ENCODE measurements around the gene RPS5. TPM values are rescaled to one million over a fixed set of nuclear protein-coding genes. Genes with fewer than 3 reads are reported as not detected.

The RPS5 gene
- total and polyA plus RNA-seq, 9 of the 15 experiments (the other 6 are each of a cell fraction or from before 2014, with no cell fraction given) = 1,228 to 3,570 (median 2,484) TPM

GRCh38 chr19:58400916-58401839 is 14.1 kb downstream of the RPS5 start:
- WGBS (ENCODE audit: insufficient coverage, low coverage, missing lambda C conversion rate) = under 1% methylated on average over 69 of the region's 80 CpGs
- ChIA-PET POLR2A (interaction anchor here (1.0 to 1.6 kb wide), 2 partner anchors 10 to 13 kb away, joined by 3 to 8 read pairs; no protein-coding TSS in a partner anchor), CTCF (ENCODE audit: low intra/inter-chr PET ratio) (no interaction called here)
- FAIRE-seq (peak; percentile 100), DNase-seq (ENCODE audit: extremely low read depth in 1 of 4, low spot score in 3 of 4) (peak; percentile 97 to 100 (median 98)), ATAC-seq (peak; percentile 97)
- BruUV-seq (replicated peaks) = TSS peak; percentile 61
- H3K36me3 ChIP-seq (ENCODE audit: control insufficient read depth, insufficient read depth, low read length) = no peaks in the 10 kb centered on the region
- H3K4me3 ChIP-seq = peak overlapping the region; percentile 72
- peak overlapping the region; percentile 90 for H2AFZ ChIP-seq (ENCODE audit: low read depth, low read length)
- H3K9me1 ChIP-seq (ENCODE audit: control insufficient read depth, insufficient read depth, low read length) = no peaks in the 10 kb centered on the region
- H3K9ac ChIP-seq (ENCODE audit: insufficient read depth in 1 of 2, low read depth in 2 of 2, low read length in 2 of 2) = peak overlapping the region; percentile 70 to 91
- peak overlapping the region; percentile 70 for H3K27ac ChIP-seq (ENCODE audit: extremely low read depth, low read depth, low read length)
- in situ Hi-C loops (cut with MboI) = no loop called here
- no peaks in the 10 kb centered on the region for H3K9me3 ChIP-seq (replicated peaks; ENCODE audit: control insufficient read depth, insufficient read depth, low read depth, low read length)
- H3K4me2 ChIP-seq (ENCODE audit: insufficient read depth, low read length) = peak overlapping the region; percentile 85
- no peaks in the 10 kb centered on the region for H3K27me3 ChIP-seq (ENCODE audit: control insufficient read depth in 2 of 2, insufficient read depth in 2 of 2, low read length in 2 of 2)
- H3K4me1 ChIP-seq (replicated peaks in 1 of 2; ENCODE audit: control insufficient read depth in 2 of 2, insufficient read depth in 2 of 2, low read length in 2 of 2) = peaks cover 26 to 56% of the 10 kb centered on the region in 2 experiments
- H4K20me1 ChIP-seq (replicated peaks; ENCODE audit: control insufficient read depth, insufficient read depth, low read length) = no peaks in the 10 kb centered on the region
- H3K79me2 ChIP-seq (ENCODE audit: control insufficient read depth, insufficient read depth, low read length) = peaks cover 24% of the 10 kb centered on the region
- intact Hi-C loops (cut with micrococcal nuclease) = loop anchor here (2.0 to 10.0 kb wide), 2 partner anchors 176 to 218 kb away; partner anchors contain the start of genes ZNF274 and ZNF544
- TF ChIP-seq ZNF311 (CRISPR knock-in tag; IDR thresholded peaks at IDR 0.05) = no peak
- TF ChIP-seq MCM2 (IDR thresholded peaks at IDR 0.05; ENCODE audit: low read depth) = no peak
- TF ChIP-seq MLX (CRISPR knock-in tag; conservative IDR thresholded peaks at IDR 0.05) = no peak; a peak in 1 of 4 replicates
- no peak for TF ChIP-seq MEF2A (IDR thresholded peaks at IDR 0.05; ENCODE audit: control insufficient read depth, low read depth, low read length)
- no peak for TF ChIP-seq MTA2 (IDR thresholded peaks at IDR 0.05; ENCODE audit: low read depth)
- no peak for TF ChIP-seq ZBTB43 (CRISPR knock-in tag; IDR thresholded peaks at IDR 0.05)
- TF ChIP-seq ZNF592 (IDR thresholded peaks at IDR 0.05) = no peak; the same call in 1 of the 2 replicates
- TF ChIP-seq TCFL5 (CRISPR knock-in tag; conservative IDR thresholded peaks at IDR 0.05) = no peak
- TF ChIP-seq TEAD1 (CRISPR knock-in tag; IDR thresholded peaks at IDR 0.05) = peak in 1 of 2 experiments; percentile 76; a peak in 2 of 4 replicates
- no peak for TF ChIP-seq MITF (IDR thresholded peaks at IDR 0.05)
- no peak for TF ChIP-seq GTF2B (IDR thresholded peaks at IDR 0.05; ENCODE audit: extremely low read depth, insufficient read length)
